Measurements from ENCODE around the gene IFNA2. TPM values are rescaled to one million over a fixed set of nuclear protein-coding genes. Genes with fewer than 3 reads are reported as not detected.
"Not testable (repeated sequence)": the region's sequence is repeated elsewhere in the genome, so short reads cannot be mapped to it uniquely, and the experiment has no call there.

The IFNA2 gene
- total RNA-seq, 1 experiment from 2014 or later = not detected

DNA sequence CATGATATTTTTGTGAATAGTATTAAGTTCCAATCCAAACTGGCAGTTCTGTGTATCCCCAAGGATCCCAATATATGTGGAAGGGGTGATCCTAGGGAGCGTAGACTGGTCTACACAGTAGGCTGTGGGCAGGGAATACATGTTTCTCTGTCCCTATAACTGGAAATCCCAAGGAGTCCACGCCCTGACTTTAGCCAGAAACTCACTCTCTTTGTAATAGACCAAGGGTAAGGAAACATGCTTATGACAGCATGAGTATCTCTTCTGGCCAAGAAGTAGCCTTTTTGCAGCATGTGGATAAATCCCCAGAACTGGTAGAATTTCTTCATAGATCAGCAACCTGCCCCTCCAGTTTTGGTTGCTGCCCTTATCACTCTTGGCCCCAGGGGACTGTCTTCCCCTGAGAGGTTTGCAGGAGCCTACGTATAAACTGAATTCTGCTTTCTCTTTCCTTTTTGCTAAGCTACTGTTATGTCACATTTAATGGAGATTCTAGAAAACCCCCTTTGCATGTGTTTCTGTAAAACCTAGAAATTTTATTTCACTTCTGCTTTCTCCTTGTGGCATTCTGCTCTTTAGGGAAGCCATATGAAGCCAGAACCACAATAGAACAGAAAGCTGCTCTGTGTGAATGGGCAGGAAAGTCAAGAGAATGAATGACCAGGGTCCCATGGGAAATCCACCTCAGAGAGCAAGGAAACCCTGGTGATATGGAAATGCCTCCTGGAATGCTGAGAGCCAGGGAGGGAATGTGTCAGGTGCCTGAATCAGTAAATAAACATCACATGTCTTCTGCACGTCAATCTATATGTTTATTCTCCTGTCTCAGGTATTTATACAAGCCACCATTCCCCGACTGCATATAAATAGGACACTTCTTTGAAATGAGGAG lies 3.5 kb downstream of the IFNA2 start:
- DNase-seq (ENCODE audit: low spot score) = no peak

GRCh38 chr9:21371467-21371866 lies 13.7 kb downstream of the IFNA2 start:
- DNase-seq (ENCODE audit: low spot score) = not testable (repeated sequence)

DNA sequence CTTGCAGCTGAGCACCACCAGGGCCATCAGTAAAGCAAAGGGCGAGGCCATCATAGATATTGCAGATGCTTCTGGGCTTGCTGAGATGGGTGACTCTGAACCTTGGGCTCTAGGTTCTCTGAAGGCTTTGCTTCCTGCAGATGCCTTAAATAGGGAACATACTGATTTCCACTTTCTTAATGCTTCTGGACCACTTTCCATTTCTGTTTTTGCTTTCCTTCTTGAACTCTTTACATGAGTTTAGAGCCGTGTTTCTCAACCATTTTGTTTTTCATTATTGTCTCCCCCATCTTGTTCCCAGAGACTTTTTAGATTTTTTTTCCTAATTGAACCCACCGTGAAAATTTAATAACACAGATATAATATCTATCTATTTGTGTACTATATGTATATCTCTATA lies 17.2 kb downstream of the IFNA2 start, which contains the start of gene IFNA13:
TSS of gene IFNA13 (minus strand) at position 101 of the 400 bp plus-strand sequence. CDS start at position 54, 47 bp downstream.
- DNase-seq (ENCODE audit: low spot score) = no peak

GRCh38 chr9:21367169-21367568 lies 18.0 kb downstream of the IFNA2 start:
- not testable (repeated sequence) for DNase-seq (ENCODE audit: low spot score)

DNA sequence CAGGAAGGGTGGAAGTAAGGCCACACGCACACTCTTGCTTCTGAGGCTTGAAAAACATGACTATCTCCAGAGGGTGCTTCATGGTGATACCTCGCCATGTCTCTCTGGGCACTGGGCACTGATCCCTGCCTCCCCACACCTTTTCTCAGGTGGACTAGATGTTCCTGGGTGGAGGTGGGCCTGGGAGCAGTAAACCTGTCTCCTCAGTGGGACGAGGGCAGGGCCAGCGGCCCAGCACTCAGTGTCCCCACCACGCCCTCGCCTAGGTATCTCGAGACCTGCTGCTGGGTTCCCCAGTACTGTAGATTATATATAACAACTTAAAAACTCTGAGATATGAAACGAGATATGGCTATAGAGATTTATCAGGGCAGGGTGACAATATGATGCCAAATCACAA lies 22.9 kb downstream of the IFNA2 start:
- no peak for DNase-seq (ENCODE audit: low spot score)

DNA sequence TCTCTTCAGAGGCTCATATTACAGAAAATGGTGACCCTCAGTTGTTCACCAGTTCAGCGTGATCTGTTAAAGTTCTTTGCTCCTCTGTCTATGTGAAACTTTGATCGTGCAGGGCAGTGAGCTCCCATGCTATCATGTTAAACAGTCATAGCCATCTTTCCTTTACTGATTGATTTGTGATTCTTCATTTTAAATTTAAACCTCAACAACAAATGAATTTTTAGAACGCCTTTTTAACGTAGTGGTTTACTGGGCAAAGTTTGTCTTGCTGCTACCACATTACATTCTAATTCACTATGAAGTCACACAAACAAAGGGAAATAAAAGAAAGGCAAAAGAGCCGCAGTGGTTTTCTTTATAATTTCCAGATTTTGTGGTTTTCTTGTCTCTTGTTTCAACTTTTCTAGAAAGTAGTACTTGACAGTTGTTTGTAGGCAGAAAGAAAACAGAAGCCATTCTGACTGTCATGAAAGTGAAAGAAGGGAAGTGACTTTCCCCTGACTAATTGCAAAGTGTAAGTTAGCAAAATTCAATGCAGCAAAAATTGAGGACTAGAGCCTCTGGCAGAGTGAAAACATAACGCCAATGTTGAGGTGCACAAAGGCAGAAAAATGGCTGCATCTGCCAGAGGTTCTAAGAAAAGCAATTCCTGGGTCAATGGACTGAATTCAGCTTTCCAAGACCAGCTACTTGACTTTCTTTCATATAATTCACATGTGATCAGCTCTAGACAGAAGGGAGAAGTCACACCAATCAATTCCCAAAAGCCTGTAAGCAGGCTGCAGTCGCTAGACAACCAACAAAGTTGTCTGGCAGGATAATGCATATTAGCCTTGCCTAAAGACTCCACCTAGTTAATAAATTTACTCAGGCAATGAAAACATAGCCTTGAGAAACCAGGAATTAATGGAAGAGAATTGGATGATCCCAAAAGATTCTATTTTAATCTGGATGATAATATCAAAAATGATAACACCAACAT lies 27.4 kb downstream of the IFNA2 start:
- DNase-seq (ENCODE audit: low spot score) = no peak

DNA sequence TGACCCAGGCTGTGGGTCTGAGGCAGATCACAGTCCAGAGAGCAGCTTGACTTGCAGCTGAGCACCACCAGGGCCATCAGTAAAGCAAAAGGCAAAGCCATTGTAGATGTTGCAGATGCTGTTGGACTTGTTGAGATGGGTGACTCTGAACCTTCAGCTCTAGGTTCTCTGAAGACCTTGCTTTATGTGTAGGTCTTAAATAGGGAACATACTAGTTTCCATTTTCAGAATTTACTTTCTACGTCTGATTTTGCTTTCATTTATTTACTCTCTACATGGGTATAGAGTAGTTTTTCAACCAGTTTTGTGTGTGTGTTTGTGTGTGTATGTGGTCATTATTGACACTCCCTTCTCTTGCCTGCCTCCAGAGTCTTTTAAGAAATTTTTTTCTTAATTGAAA lies 34.4 kb downstream of the IFNA2 start, which contains the start of gene IFNA6:
TSS of gene IFNA6 (minus strand) at position 101 of the 400 bp plus-strand sequence. CDS start at position 101, 0 bp downstream.
- no peak for DNase-seq (ENCODE audit: low spot score)

DNA sequence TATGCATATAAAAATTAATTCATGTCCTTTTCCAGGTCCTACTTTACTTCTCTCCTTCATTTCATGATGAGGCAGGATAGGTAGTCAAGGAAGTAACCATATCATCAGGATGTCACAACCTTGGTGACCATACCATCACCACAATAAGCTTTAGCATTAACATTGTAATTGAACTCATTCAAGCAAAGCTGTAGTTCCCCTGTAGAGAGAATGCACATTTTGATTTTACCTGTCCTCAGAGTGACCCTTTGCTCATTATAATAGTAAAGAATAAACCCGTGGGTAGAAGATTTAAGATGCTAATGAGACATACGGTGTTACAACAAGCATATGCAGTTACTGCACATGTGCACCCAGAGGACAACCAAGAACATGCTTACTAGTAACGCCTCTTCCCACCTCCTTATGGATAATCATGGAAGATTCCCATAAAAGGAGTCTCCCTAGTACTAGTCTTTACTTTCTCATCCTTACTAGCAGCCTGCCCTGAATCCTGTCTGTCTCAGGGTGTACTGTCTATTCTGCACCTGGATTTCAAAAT lies 36.7 kb downstream of the IFNA2 start:
- no peak for DNase-seq (ENCODE audit: low spot score)

GRCh38 chr9:21340735-21341134 lies 44.5 kb downstream of the IFNA2 start:
- no peak for DNase-seq (ENCODE audit: low spot score)

DNA sequence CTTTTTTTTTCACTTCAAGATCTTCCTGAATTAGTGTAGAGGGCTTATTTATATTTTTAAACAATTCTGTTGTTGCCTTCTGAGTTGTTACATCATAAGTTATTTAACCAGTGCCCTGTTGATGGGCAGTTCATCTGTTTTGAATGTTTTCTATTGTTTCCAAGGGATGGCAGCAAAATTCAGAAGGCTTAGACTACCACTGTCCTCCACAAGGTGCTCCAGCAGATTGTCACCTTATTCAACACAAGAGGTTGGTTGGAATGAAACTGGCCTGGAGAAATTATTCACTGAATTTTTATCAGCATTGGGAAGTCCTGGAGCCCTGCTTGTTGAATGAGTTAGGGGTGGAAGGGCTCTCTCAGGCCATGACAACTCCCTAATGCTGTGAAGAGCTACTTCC lies 48.7 kb downstream of the IFNA2 start:
- no peak for DNase-seq (ENCODE audit: low spot score)

DNA sequence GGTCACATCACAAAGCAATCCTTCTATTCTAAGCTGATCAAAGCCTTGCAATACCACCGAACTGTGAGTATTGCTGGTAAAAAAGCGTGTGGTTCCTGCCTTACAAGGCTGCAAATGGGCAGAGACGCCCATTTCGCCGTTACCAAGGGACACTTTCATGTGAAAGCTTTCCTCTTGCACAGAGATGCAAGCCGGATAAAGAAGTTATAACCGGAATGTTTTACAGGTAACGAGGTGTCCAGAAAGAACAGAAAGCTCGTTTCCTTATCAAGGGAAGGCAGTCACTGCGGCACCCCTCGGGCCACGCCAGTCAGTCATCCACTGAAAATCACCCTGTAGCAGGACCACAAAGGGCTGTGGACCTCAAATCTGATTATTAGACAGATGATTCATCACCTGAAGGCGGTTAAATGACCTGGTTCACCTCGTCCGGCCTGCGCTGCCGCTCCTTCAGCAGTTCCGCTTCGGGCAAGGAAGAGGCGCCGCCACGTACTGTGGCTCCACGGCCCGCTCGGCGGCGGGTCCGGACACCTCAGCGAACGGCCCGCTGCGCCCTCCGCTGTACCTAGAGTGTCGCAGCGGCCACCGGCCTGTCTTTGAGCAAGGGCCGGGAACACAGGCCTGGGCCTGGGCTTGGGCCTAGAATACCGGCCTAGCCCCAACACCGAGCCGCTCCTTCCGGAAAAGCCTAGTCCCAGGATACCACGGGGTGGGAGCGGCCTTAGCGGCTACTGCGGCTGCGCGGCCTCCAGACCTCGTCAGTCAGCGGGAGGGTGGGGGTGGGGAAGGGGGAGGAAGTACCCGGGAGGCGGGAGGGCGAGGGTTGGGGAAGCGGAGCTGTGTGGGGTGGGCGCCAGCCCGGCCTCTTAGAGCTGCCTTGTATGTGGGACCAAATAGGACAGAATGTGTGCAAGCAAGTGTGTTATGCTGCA lies 50.2 kb downstream of the IFNA2 start, which contains the start of gene KLHL9:
TSS of gene KLHL9 (minus strand) at position 704 of the 932 bp plus-strand sequence. CDS start at position 159, 545 bp downstream.
- DNase-seq (ENCODE audit: low spot score) = no peak

Other genes with a start within 250 kb of the IFNA2 start
- not detected in 2 replicates for gene IFNW1, start 243.6 kb downstream of the IFNA2 start, total RNA-seq (2014; rRNA removed; shearing (Covaris generic))
- 0.15 TPM in 1 of 2 replicates, not detected in the other for gene IFNA21, start 218.7 kb downstream of the IFNA2 start, total RNA-seq (2014; rRNA removed; shearing (Covaris generic))
- gene IFNA4, start 197.8 kb downstream of the IFNA2 start, total RNA-seq (2014; rRNA removed; shearing (Covaris generic)) = 0.27 TPM in 1 of 2 replicates, not detected in the other
- not detected in 2 replicates for gene IFNA7, start 183.2 kb downstream of the IFNA2 start, total RNA-seq (2014; rRNA removed; shearing (Covaris generic))
- not detected in 2 replicates for gene IFNA10, start 178.3 kb downstream of the IFNA2 start, total RNA-seq (2014; rRNA removed; shearing (Covaris generic))
- not detected in 2 replicates for gene IFNA16, start 168.1 kb downstream of the IFNA2 start, total RNA-seq (2014; rRNA removed; shearing (Covaris generic))
- not detected in 2 replicates for gene IFNA17, start 157.2 kb downstream of the IFNA2 start, total RNA-seq (2014; rRNA removed; shearing (Covaris generic))
- 0.31 TPM in 1 of 2 replicates, not detected in the other for gene IFNA14, start 145.4 kb downstream of the IFNA2 start, total RNA-seq (2014; rRNA removed; shearing (Covaris generic))
- not detected in 2 replicates for gene IFNA5, start 80.1 kb downstream of the IFNA2 start, total RNA-seq (2014; rRNA removed; shearing (Covaris generic))
- gene KLHL9, start 50.0 kb downstream of the IFNA2 start, total RNA-seq (2014; rRNA removed; shearing (Covaris generic)) = 0.06 TPM in 1 of 2 replicates, not detected in the other
- gene IFNA6, start 34.5 kb downstream of the IFNA2 start, total RNA-seq (2014; rRNA removed; shearing (Covaris generic)) = not detected in 2 replicates
- gene IFNA13, start 17.3 kb downstream of the IFNA2 start, total RNA-seq (2014; rRNA removed; shearing (Covaris generic)) = not detected in 2 replicates
- gene IFNA8, start 23.7 kb upstream of the IFNA2 start, total RNA-seq (2014; rRNA removed; shearing (Covaris generic)) = not detected in 2 replicates
- gene IFNA1, start 55.0 kb upstream of the IFNA2 start, total RNA-seq (2014; rRNA removed; shearing (Covaris generic)) = not detected in 2 replicates
- gene IFNE, start 96.9 kb upstream of the IFNA2 start, total RNA-seq (2014; rRNA removed; shearing (Covaris generic)) = not detected in 2 replicates